Keratinocyte (primary cell): ENCODE results near the gene ROPN1L. TPM values are rescaled to one million over a fixed set of nuclear protein-coding genes. Genes with fewer than 3 reads are reported as not detected.

ENCODE experiments used
- DNase-seq: peaks from one replicate; pipeline ENCODE4 v3.0.0-alpha.2; 2011; ENCODE audit warnings: low read depth, missing footprints, low spot score
- FAIRE-seq: peaks from 2 replicates; lab custom pipeline; 2011; peaks lifted over from hg19 to GRCh38; lab: Jason Lieb, UNC
- H2AFZ ChIP-seq: 2 replicates; pipeline ENCODE4 v1.6.0; 2012; ENCODE audit warnings: low read length, control low read depth, inconsistent platforms; ENCODE audit not compliant: control insufficient read depth
- H3K27ac ChIP-seq: 2 replicates; pipeline ENCODE4 v1.5.1; 2011; ENCODE audit warnings: low read length; ENCODE audit not compliant: control insufficient read depth, insufficient read depth
- H3K27me3 ChIP-seq: 3 replicates; pipeline ENCODE4 v1.6.0; 2011; ENCODE audit warnings: low read length; ENCODE audit not compliant: control insufficient read depth, insufficient read depth; ENCODE audit errors: extremely low read depth
- H3K36me3 ChIP-seq, 2 experiments: 2 replicates in 1 of 2; 3 replicates in 1 of 2; pipeline ENCODE4 v1.5.1; 2011; ENCODE audit warnings: low read length in 2 of 2, mild to moderate bottlenecking in 1 of 2; ENCODE audit not compliant: control insufficient read depth in 2 of 2, insufficient read depth in 2 of 2; ENCODE audit errors: extremely low read depth in 1 of 2
- H3K4me1 ChIP-seq: 3 replicates; pipeline ENCODE4 v1.5.1; 2011; ENCODE audit warnings: low read length; ENCODE audit not compliant: control insufficient read depth, insufficient read depth; ENCODE audit errors: extremely low read depth
- H3K4me2 ChIP-seq: 3 replicates; pipeline ENCODE4 v1.6.0; 2011; ENCODE audit warnings: low read depth, low read length; ENCODE audit not compliant: control insufficient read depth, insufficient read depth; ENCODE audit errors: extremely low read depth
- H3K4me3 ChIP-seq, 3 experiments: fragments of 200-600 bp in 1 of 3; sonication (generic) in 1 of 3; 2 replicates in 2 of 3; 3 replicates in 1 of 3; pipeline ENCODE4 v1.5.1; 2011 to 2016; ENCODE audit warnings: low read length in 3 of 3, mild to moderate bottlenecking in 3 of 3, control low read depth in 2 of 3, inconsistent platforms in 1 of 3, low read depth in 1 of 3, mixed read lengths in 1 of 3, mixed run types in 1 of 3, moderate library complexity in 1 of 3; ENCODE audit not compliant: control insufficient read depth in 2 of 3, insufficient read depth in 2 of 3; ENCODE audit errors: extremely low read depth in 1 of 3
- H3K79me2 ChIP-seq: 2 replicates; pipeline ENCODE4 v1.6.0; 2012; ENCODE audit warnings: low read length; ENCODE audit not compliant: control insufficient read depth, insufficient read depth
- H3K9ac ChIP-seq: 3 replicates; pipeline ENCODE4 v1.6.0; 2011; ENCODE audit warnings: low read length; ENCODE audit not compliant: control insufficient read depth, insufficient read depth; ENCODE audit errors: extremely low read depth
- H3K9me1 ChIP-seq: 3 replicates; pipeline ENCODE4 v1.6.0; 2011; ENCODE audit warnings: low read length; ENCODE audit not compliant: control insufficient read depth, insufficient read depth; ENCODE audit errors: extremely low read depth
- H3K9me3 ChIP-seq: 2 replicates; pipeline ENCODE4 v1.5.1; 2012; ENCODE audit warnings: low read depth, low read length; ENCODE audit not compliant: control insufficient read depth
- H4K20me1 ChIP-seq: 3 replicates; pipeline ENCODE4 v1.6.0; 2011; ENCODE audit warnings: low read length; ENCODE audit not compliant: control insufficient read depth, insufficient read depth; ENCODE audit errors: extremely low read depth
- EZH2 ChIP-seq: IDR thresholded peaks from one replicate; pipeline ENCODE4 v1.6.1; 2012; ENCODE audit warnings: inconsistent platforms, mild to moderate bottlenecking, low read length, moderate library complexity
- dilution Hi-C: fragments of 300-500 bp; cut with MboI; formaldehyde crosslinking; loops from one replicate; pipeline ENCODE4 v1.7.0; 2020; ENCODE audit warnings: low sequenced_read_pairs; ENCODE audit not compliant: extremely low pct_ligation_motif_present
- polyA plus RNA-seq, 5 experiments: library from polyadenylated mRNA; depleted of rRNA in 3 of 5; stranded (reverse) in 3 of 5; stranded (forward) in 1 of 5; unstranded in 1 of 5; fragments of >200 nt; gene quantifications; 1 replicate in 1 of 5; 2 replicates in 3 of 5; 3 replicates in 1 of 5; pipeline versions ENCODE4 v1.2.1 to v1.2.3, GENCODE V29; 2011 to 2012; ENCODE audit warnings: missing spikeins in 2 of 5, low read depth in 1 of 5, low replicate concordance in 1 of 5
- TF ChIP-seq, protein P1 (sequence below), 3 experiments: IDR thresholded peaks in 1 of 3; conservative IDR thresholded peaks in 1 of 3; optimal IDR thresholded peaks in 1 of 3; 2 replicates in 2 of 3; 3 replicates in 1 of 3; pipeline versions ENCODE3 to v1.5.1; 2011; ENCODE audit warnings: low read length in 3 of 3, mild to moderate bottlenecking in 3 of 3, moderate library complexity in 2 of 3, control low read depth in 1 of 3, inconsistent platforms in 1 of 3; ENCODE audit not compliant: insufficient read depth in 2 of 3; ENCODE audit errors: extremely low read depth in 1 of 3

Gene ROPN1L
- polyA plus RNA-seq, 1 donor (not counting 4 experiments of a cell fraction or from before 2014, with no cell fraction given) = not detected

- Histone ChIP-seq H3K9me1 (no peaks in the 10 kb centered on the region), H4K20me1 (no peaks in the 10 kb centered on the region), H3K36me3 (peaks cover 29 to 35% of the 10 kb centered on the region in 2 experiments), H3K4me1 (no peaks in the 10 kb centered on the region), H3K9me3 (no peaks in the 10 kb centered on the region), H3K9ac (no peak overlapping the region), H2AFZ (no peak overlapping the region), H3K4me3 (no peak overlapping the region), H3K27ac (no peak overlapping the region), H3K4me2 (no peak overlapping the region), H3K27me3 (no peaks in the 10 kb centered on the region), H3K79me2 (no peaks in the 10 kb centered on the region)
- FAIRE-seq = no peak
- no peak for TF ChIP-seq EZH2
- TF ChIP-seq, protein P1, sequence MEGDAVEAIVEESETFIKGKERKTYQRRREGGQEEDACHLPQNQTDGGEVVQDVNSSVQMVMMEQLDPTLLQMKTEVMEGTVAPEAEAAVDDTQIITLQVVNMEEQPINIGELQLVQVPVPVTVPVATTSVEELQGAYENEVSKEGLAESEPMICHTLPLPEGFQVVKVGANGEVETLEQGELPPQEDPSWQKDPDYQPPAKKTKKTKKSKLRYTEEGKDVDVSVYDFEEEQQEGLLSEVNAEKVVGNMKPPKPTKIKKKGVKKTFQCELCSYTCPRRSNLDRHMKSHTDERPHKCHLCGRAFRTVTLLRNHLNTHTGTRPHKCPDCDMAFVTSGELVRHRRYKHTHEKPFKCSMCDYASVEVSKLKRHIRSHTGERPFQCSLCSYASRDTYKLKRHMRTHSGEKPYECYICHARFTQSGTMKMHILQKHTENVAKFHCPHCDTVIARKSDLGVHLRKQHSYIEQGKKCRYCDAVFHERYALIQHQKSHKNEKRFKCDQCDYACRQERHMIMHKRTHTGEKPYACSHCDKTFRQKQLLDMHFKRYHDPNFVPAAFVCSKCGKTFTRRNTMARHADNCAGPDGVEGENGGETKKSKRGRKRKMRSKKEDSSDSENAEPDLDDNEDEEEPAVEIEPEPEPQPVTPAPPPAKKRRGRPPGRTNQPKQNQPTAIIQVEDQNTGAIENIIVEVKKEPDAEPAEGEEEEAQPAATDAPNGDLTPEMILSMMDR (optimal IDR thresholded peaks at IDR 0.05 in 1 of 3, IDR thresholded peaks at IDR 0.05 in 1 of 3, conservative IDR thresholded peaks at IDR 0.05 in 1 of 3; ENCODE audit: extremely low read depth in 1 of 3, insufficient read depth in 2 of 3, low read length in 3 of 3) = no peak
- dilution Hi-C loops = no loop called here
- no peak for DNase-seq
These were observed 9.3 kb upstream of the ROPN1L start for GRCh38 chr5:10432059-10433008.

DNA sequence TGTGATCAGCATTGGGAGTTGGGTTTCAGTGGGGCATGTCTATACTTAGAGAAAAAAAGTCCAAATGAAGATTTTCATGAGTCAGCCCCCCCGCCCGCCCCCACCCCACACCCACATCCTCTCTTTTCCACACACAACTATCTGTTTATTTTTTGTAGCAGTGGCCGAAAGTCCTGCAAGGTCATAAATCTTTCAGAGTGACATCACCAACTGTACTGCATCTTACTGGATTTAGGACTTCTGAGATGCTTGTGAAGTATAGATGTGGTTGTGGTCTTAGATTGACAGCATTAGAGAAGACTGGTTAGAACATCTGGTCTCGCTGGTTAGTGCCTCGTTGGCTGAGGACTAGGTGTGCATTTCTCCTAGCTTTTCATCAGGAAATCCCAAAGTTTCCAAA lies 7.3 kb upstream of the ROPN1L start:
- H3K79me2 ChIP-seq = no peaks in the 10 kb centered on the region
- FAIRE-seq = no peak
- H3K4me2 ChIP-seq = no peak overlapping the region
- no peak overlapping the region for H2AFZ ChIP-seq
- no peaks in the 10 kb centered on the region for H3K27me3 ChIP-seq
- no peak overlapping the region for H3K9ac ChIP-seq
- H3K27ac ChIP-seq = no peak overlapping the region
- no peaks in the 10 kb centered on the region for H3K4me1 ChIP-seq
- no peak overlapping the region for H3K4me3 ChIP-seq
- H3K36me3 ChIP-seq = peaks cover 28 to 33% of the 10 kb centered on the region in 2 experiments
- dilution Hi-C loops = no loop called here
- no peaks in the 10 kb centered on the region for H3K9me1 ChIP-seq
- TF ChIP-seq, protein P1 (optimal IDR thresholded peaks at IDR 0.05 in 1 of 3, IDR thresholded peaks at IDR 0.05 in 1 of 3, conservative IDR thresholded peaks at IDR 0.05 in 1 of 3; ENCODE audit: extremely low read depth in 1 of 3, insufficient read depth in 2 of 3, low read length in 3 of 3) = no peak
- TF ChIP-seq EZH2 = no peak
- DNase-seq = no peak
- H3K9me3 ChIP-seq = no peaks in the 10 kb centered on the region
- H4K20me1 ChIP-seq = no peaks in the 10 kb centered on the region
